Sigmoid colon (tissue), 7 donors: ENCODE data around the gene FMO4. TPM values are rescaled to one million over a fixed set of nuclear protein-coding genes. Genes with fewer than 3 reads are reported as not detected.
"Not testable (repeated sequence)": the region's sequence is repeated elsewhere in the genome, so short reads cannot be mapped to it uniquely, and the experiment has no call there.

ENCODE experiments used
- DNase-seq: peaks from one replicate; pipeline ENCODE4 v3.0.0-alpha.2; 2019
- H3K27ac ChIP-seq, 4 donors: fragments of 200-600 bp; sonication (generic); one replicate each; pipeline ENCODE4 v1.5.1; 2016 to 2019; ENCODE audit warnings: mild to moderate bottlenecking in 1 of 4
- H3K27me3 ChIP-seq, 3 donors: fragments of 200-600 bp; sonication (generic); one replicate each; pipeline ENCODE4 v1.5.1; 2019; ENCODE audit warnings: mild to moderate bottlenecking in 1 of 3
- H3K36me3 ChIP-seq, 4 donors: fragments of 200-600 bp; sonication (generic); one replicate each; pipeline ENCODE4 v1.5.1; 2016 to 2019
- H3K4me1 ChIP-seq, 4 donors: fragments of 200-600 bp; sonication (generic); one replicate each; pipeline ENCODE4 v1.5.1; 2017 to 2019
- H3K4me3 ChIP-seq, 4 donors: fragments of 200-600 bp; sonication (generic); one replicate each; pipeline ENCODE4 v1.5.1; 2017 to 2019; ENCODE audit warnings: mild to moderate bottlenecking in 2 of 4, moderate library complexity in 1 of 4
- H3K9me3 ChIP-seq, 4 donors: fragments of 200-600 bp in 3 of 4; sonication (generic) in 3 of 4; one replicate each; pipeline versions ENCODE4 v1.5.1 to v1.6.1; 2013 to 2019
- CTCF ChIP-seq, 4 experiments: fragments of 450-650 bp in 3 of 4; fragments of 200-600 bp in 1 of 4; IDR thresholded peaks; one replicate each; pipeline ENCODE4 v1.5.1; 2016 to 2019; ENCODE audit warnings: antibody characterized with exemption in 4 of 4, mild to moderate bottlenecking in 3 of 4, moderate library complexity in 2 of 4
- EP300 ChIP-seq, 4 donors: sonication (generic); formaldehyde crosslinking; IDR thresholded peaks; one replicate each; pipeline ENCODE4 v1.6.1; 2017; ENCODE audit warnings: antibody characterized with exemption in 4 of 4
- POLR2A ChIP-seq, 2 donors: fragments of 450-650 bp; IDR thresholded peaks; one replicate each; pipeline ENCODE4 v1.6.1; 2016; ENCODE audit warnings: antibody characterized with exemption in 2 of 2, mild to moderate bottlenecking in 2 of 2, moderate library complexity in 2 of 2
- POLR2AphosphoS5 ChIP-seq, 4 donors: sonication (generic); formaldehyde crosslinking; IDR thresholded peaks; one replicate each; pipeline ENCODE4 v1.6.1; 2017; ENCODE audit warnings: antibody characterized with exemption in 4 of 4
- WGBS, 2 donors: extraction: QIAGEN DNeasy Blood & Tissue Kit; methylation state at CpG; one replicate each; pipeline ENCODE4 v1.1.7; 2013; 5-methylcytosine and 5-hydroxymethylcytosine counted together
- intact Hi-C: fragments of 100-400 bp; cut with DNase I; formaldehyde crosslinking; loops from one replicate; pipeline ENCODE4 v1.15.1; 2023
- polyA plus RNA-seq, 3 donors: library from polyadenylated mRNA; stranded (reverse); fragments of 200-250 nt; gene quantifications; one replicate each; pipeline ENCODE4 v1.2.3, GENCODE V29; 2013
- total RNA-seq, 4 donors: library from RNA; depleted of rRNA; stranded (reverse); fragments of >200 nt; gene quantifications; one replicate each; pipeline ENCODE4 v1.1.0, GENCODE V29; 2016
- donor health status: healthy with polysubstance abuse.
- donor health status: Bipolar disorder and iron deficiency.
- donor health status: healthy.

FMO4 gene
- total and polyA plus RNA-seq, 7 donors = 2.0 to 13.9 (median 4.3) TPM

- Histone ChIP-seq H3K4me1 (no peaks in the 10 kb centered on the region), H3K27me3 (no peaks in the 10 kb centered on the region), H3K9me3 (no peaks in the 10 kb centered on the region), H3K4me3 (no peak overlapping the region), H3K27ac (no peak overlapping the region), H3K36me3 (no peaks in the 10 kb centered on the region)
- DNase-seq = no peak
- intact Hi-C loops = no loop called here
- WGBS, 2 donors = 16 to 62% methylated on average over 2 of the region's 2 CpGs
- no peak for TF ChIP-seq EP300 (IDR thresholded peaks at IDR 0.05)
- no peak for TF ChIP-seq POLR2A (IDR thresholded peaks at IDR 0.05)
- no peak for TF ChIP-seq POLR2AphosphoS5 (IDR thresholded peaks at IDR 0.05)
- TF ChIP-seq CTCF (IDR thresholded peaks at IDR 0.05) = no peak
Measured at GRCh38 chr1:171290621-171291020, 23.4 kb upstream of the FMO4 start.

GRCh38 chr1:171292799-171293198, 21.2 kb upstream of the FMO4 start:
- no peak overlapping the region for H3K4me3 ChIP-seq
- H3K27ac ChIP-seq = no peak overlapping the region
- WGBS, 2 donors = 65 to 84% methylated on average over 1 of the region's 1 CpG
- no peaks in the 10 kb centered on the region for H3K4me1 ChIP-seq
- intact Hi-C loops = no loop called here
- no peaks in the 10 kb centered on the region for H3K36me3 ChIP-seq
- DNase-seq = no peak
- H3K27me3 ChIP-seq = no peaks in the 10 kb centered on the region
- no peaks in the 10 kb centered on the region for H3K9me3 ChIP-seq
- no peak for TF ChIP-seq POLR2AphosphoS5 (IDR thresholded peaks at IDR 0.05)
- TF ChIP-seq EP300 (IDR thresholded peaks at IDR 0.05) = no peak
- no peak for TF ChIP-seq CTCF (IDR thresholded peaks at IDR 0.05)
- no peak for TF ChIP-seq POLR2A (IDR thresholded peaks at IDR 0.05)

- H3K4me3 ChIP-seq, DNase-seq, intact Hi-C loops, H3K27ac ChIP-seq, H3K4me1 ChIP-seq, H3K27me3 ChIP-seq, H3K9me3 ChIP-seq, H3K36me3 ChIP-seq: not testable (repeated sequence)
- 69 to 79% methylated on average over 7 of the region's 7 CpGs for whole genome bisulfite sequencing, 2 donors
Measured at GRCh38 chr1:171295383-171295782, 18.6 kb upstream of the FMO4 start.

- DNase-seq = no peak
- no peak overlapping the region for H3K4me3 ChIP-seq
- no peak overlapping the region for H3K27ac ChIP-seq
- TF ChIP-seq POLR2A (IDR thresholded peaks at IDR 0.05) = no peak
- H3K4me1 ChIP-seq = no peaks in the 10 kb centered on the region
- intact Hi-C loops = no loop called here
- H3K36me3 ChIP-seq = no peaks in the 10 kb centered on the region
- no peaks in the 10 kb centered on the region for H3K27me3 ChIP-seq
- 87 to 89% methylated on average over 3 of the region's 3 CpGs for WGBS, 2 donors
- peaks cover 0 to 10% (median 2%) of the 10 kb centered on the region in 4 donors for H3K9me3 ChIP-seq
Measured at GRCh38 chr1:171295821-171296220, 18.2 kb upstream of the FMO4 start.

- intact Hi-C loops = no loop called here
- TF ChIP-seq CTCF (IDR thresholded peaks at IDR 0.05) (no peak), EP300 (IDR thresholded peaks at IDR 0.05) (no peak), POLR2AphosphoS5 (IDR thresholded peaks at IDR 0.05) (no peak), POLR2A (IDR thresholded peaks at IDR 0.05) (no peak)
- Histone ChIP-seq H3K36me3 (no peaks in the 10 kb centered on the region), H3K4me1 (no peaks in the 10 kb centered on the region), H3K9me3 (peaks cover 0 to 10% (median 2%) of the 10 kb centered on the region in 4 donors), H3K27ac (no peak overlapping the region), H3K4me3 (no peak overlapping the region), H3K27me3 (no peaks in the 10 kb centered on the region)
- WGBS, 2 donors = 76 to 85% methylated on average over 2 of the region's 2 CpGs
- no peak for DNase-seq
Measured at GRCh38 chr1:171296897-171297296, 17.1 kb upstream of the FMO4 start.

- Histone ChIP-seq H3K36me3 (no peaks in the 10 kb centered on the region), H3K4me3 (no peak overlapping the region), H3K27ac (no peak overlapping the region), H3K9me3 (peaks cover 0 to 10% (median 2%) of the 10 kb centered on the region in 4 donors), H3K27me3 (no peaks in the 10 kb centered on the region), H3K4me1 (no peaks in the 10 kb centered on the region)
- DNase-seq = no peak
- intact Hi-C loops = no loop called here
- WGBS, 2 donors = 81 to 90% methylated on average over 4 of the region's 4 CpGs
- TF ChIP-seq POLR2AphosphoS5 (IDR thresholded peaks at IDR 0.05) (no peak), CTCF (IDR thresholded peaks at IDR 0.05) (no peak), EP300 (IDR thresholded peaks at IDR 0.05) (no peak), POLR2A (IDR thresholded peaks at IDR 0.05) (no peak)
Measured at GRCh38 chr1:171298696-171299095, 15.3 kb upstream of the FMO4 start.
